A549 (cell line): Measurements from ENCODE around the gene PLA2G2C. TPM values are rescaled to one million over a fixed set of nuclear protein-coding genes. Genes with fewer than 3 reads are reported as not detected.

Experiments used
- ATAC-seq, 2 experiments: fragments of 200-7000 bp in 1 of 2; fragments of >200 bp in 1 of 2; cut with Nextera tagmentation in 1 of 2; cut with Tn5 transposase in 1 of 2; 3 replicates each; pipeline versions ENCODE4 v1.8.0 to v1.9.1; 2018 to 2020; ENCODE audit warnings: mild to moderate bottlenecking in 1 of 2, moderate library complexity in 1 of 2
- CTCF ChIA-PET: fragments of 300-600 bp; sonication (Branson Sonifier 250); formaldehyde crosslinking; extraction: SDS; loops from one replicate; lab custom pipeline; 2021; ENCODE audit warnings: antibody characterized with exemption, inconsistent platforms; lab: Yijun Ruan, JAX
- POLR2A ChIA-PET: fragments of 350-600 bp; formaldehyde crosslinking; extraction: SDS; loops from one replicate; lab custom pipeline; 2021; ENCODE audit warnings: antibody characterized with exemption, inconsistent platforms; lab: Yijun Ruan, JAX
- DNase-seq, 2 experiments: peaks; one replicate each; pipeline versions ENCODE4 v3.0.0 to v3.0.0-alpha.2; 2011 to 2016; ENCODE audit warnings: low read depth in 1 of 2, low spot score in 1 of 2
- FAIRE-seq: peaks from 2 replicates; lab custom pipeline; 2011; peaks lifted over from hg19 to GRCh38; lab: Jason Lieb, UNC
- H3K27ac ChIP-seq, 2 experiments: fragments of >200 bp; sonication (Bioruptor Twin); formaldehyde crosslinking; 3 replicates each; pipeline ENCODE4 v1.5.1; 2016 to 2017
- H3K4me1 ChIP-seq: fragments of >200 bp; sonication (Bioruptor Twin); formaldehyde crosslinking; 3 replicates; pipeline ENCODE4 v1.6.1; 2016
- H3K4me2 ChIP-seq: fragments of >200 bp; sonication (Bioruptor Twin); formaldehyde crosslinking; 3 replicates; pipeline ENCODE4 v1.6.1; 2016
- H3K4me3 ChIP-seq: fragments of >200 bp; sonication (Bioruptor Twin); formaldehyde crosslinking; 3 replicates; pipeline ENCODE4 v1.5.1; 2016
- H3K9me3 ChIP-seq: fragments of >200 bp; sonication (Bioruptor Twin); formaldehyde crosslinking; 3 replicates; pipeline ENCODE4 v1.6.1; 2016
- BHLHE40 ChIP-seq: IDR thresholded peaks from 2 replicates; pipeline ENCODE4 v1.6.1; 2012; ENCODE audit warnings: low read depth, low read length, inconsistent platforms
- CBX8 ChIP-seq: fragments of 200-600 bp; sonication (generic); IDR thresholded peaks from 2 replicates; pipeline ENCODE4 v1.6.1; 2016
- CEBPB ChIP-seq, 2 experiments: fragments of >200 bp in 1 of 2; sonication (Bioruptor Twin) in 1 of 2; formaldehyde crosslinking in 1 of 2; IDR thresholded peaks; 2 replicates each; pipeline ENCODE4 v1.6.1; 2012 to 2016
- EHF ChIP-seq: fragments of 250-450 bp; sonication (Bioruptor Pico); IDR thresholded peaks from 2 replicates; pipeline ENCODE4 v1.5.0; 2020; ENCODE audit warnings: mild to moderate bottlenecking
- EHMT2 ChIP-seq: fragments of 200-600 bp; sonication (generic); IDR thresholded peaks from 2 replicates; pipeline ENCODE4 v1.6.1; 2016; ENCODE audit warnings: antibody characterized with exemption, low read depth, mild to moderate bottlenecking, moderate library complexity
- FOSL2 ChIP-seq, 2 experiments: fragments of 450-650 bp in 1 of 2; fragments of >200 bp in 1 of 2; sonication (Bioruptor Twin) in 1 of 2; formaldehyde crosslinking; IDR thresholded peaks; 2 replicates each; pipeline versions ENCODE4 v1.5.0 to v1.6.1; 2016 to 2020; ENCODE audit warnings: mild to moderate bottlenecking in 1 of 2, moderate library complexity in 1 of 2
- HDAC2 ChIP-seq: fragments of 200-600 bp; sonication (generic); IDR thresholded peaks from 2 replicates; pipeline ENCODE4 v1.6.1; 2016
- HEYL ChIP-seq: fragments of 250-450 bp; sonication (Bioruptor Pico); IDR thresholded peaks from 2 replicates; pipeline ENCODE4 v1.8.0; 2021; ENCODE audit warnings: mild to moderate bottlenecking, moderate library complexity
- HOXB13 ChIP-seq: fragments of 250-450 bp; sonication (Bioruptor Pico); IDR thresholded peaks from 2 replicates; pipeline ENCODE4 v1.5.0; 2020; ENCODE audit warnings: low read depth, mild to moderate bottlenecking, moderate library complexity
- KDM5A ChIP-seq: fragments of 200-600 bp; sonication (generic); IDR thresholded peaks from 2 replicates; pipeline ENCODE4 v1.6.1; 2016; ENCODE audit warnings: antibody characterized with exemption, mild to moderate bottlenecking
- MAFK ChIP-seq: fragments of 450-650 bp; IDR thresholded peaks from 2 replicates; pipeline ENCODE4 v1.6.1; 2014; ENCODE audit not compliant: partially characterized antibody
- MYC ChIP-seq: IDR thresholded peaks from 2 replicates; pipeline ENCODE4 v1.6.1; 2012; ENCODE audit warnings: mild to moderate bottlenecking, inconsistent platforms, low read length, improper control_type of control experiment, borderline replicate concordance
- NR3C1 ChIP-seq: fragments of >200 bp; sonication (Bioruptor Twin); formaldehyde crosslinking; IDR thresholded peaks from 3 replicates; pipeline ENCODE4 v1.6.1; 2017
- PHF8 ChIP-seq: fragments of 200-600 bp; sonication (generic); IDR thresholded peaks from 2 replicates; pipeline ENCODE4 v1.6.1; 2016; ENCODE audit warnings: low read depth, mild to moderate bottlenecking, antibody characterized with exemption, moderate library complexity, borderline replicate concordance
- RARB ChIP-seq: fragments of 250-450 bp; sonication (Bioruptor Pico); IDR thresholded peaks from 2 replicates; pipeline ENCODE4 v1.8.0; 2021; ENCODE audit warnings: mild to moderate bottlenecking, moderate library complexity
- SREBF2 ChIP-seq: fragments of 450-650 bp; IDR thresholded peaks from 2 replicates; pipeline ENCODE4 v1.6.1; 2014; ENCODE audit warnings: mild to moderate bottlenecking, moderate library complexity
- TFCP2L1 ChIP-seq: fragments of 250-450 bp; sonication (Bioruptor Pico); IDR thresholded peaks from 2 replicates; pipeline ENCODE4 v1.5.0; 2021; ENCODE audit warnings: mild to moderate bottlenecking
- TP53 ChIP-seq: fragments of 250-450 bp; sonication (Bioruptor Pico); IDR thresholded peaks from 2 replicates; pipeline ENCODE4 v1.5.0; 2021; ENCODE audit warnings: mild to moderate bottlenecking, moderate library complexity
- WGBS: methylation state at CpG from one replicate; pipeline ENCODE4 v1.1.6; 2017; ENCODE audit errors: missing lambda C conversion rate; 5-methylcytosine and 5-hydroxymethylcytosine counted together
- polyA plus RNA-seq, 4 experiments: library from polyadenylated mRNA; depleted of rRNA in 3 of 4; stranded (reverse); fragments of >200 nt; fragmentation: RNase III in 1 of 4; extraction: RNeasy Plus Mini Kit Qiagen cat#74134 plus additional on column Dnase treatment in 1 of 4; gene quantifications; 2 replicates in 3 of 4; 3 replicates in 1 of 4; pipeline ENCODE4 v1.2.3, GENCODE V29; 2011 to 2017
- TF ChIP-seq, protein P1 (sequence below): fragments of 450-650 bp; IDR thresholded peaks from 2 replicates; pipeline ENCODE4 v1.6.1; 2014; ENCODE audit warnings: antibody characterized with exemption
- TF ChIP-seq, protein P2 (sequence below): IDR thresholded peaks from 2 replicates; pipeline ENCODE4 v1.6.1; 2012; ENCODE audit warnings: low read depth, borderline replicate concordance

PLA2G2C gene
- polyA plus RNA-seq, 2 of the 4 experiments (the other 2 are of a cell fraction) = not detected

DNA sequence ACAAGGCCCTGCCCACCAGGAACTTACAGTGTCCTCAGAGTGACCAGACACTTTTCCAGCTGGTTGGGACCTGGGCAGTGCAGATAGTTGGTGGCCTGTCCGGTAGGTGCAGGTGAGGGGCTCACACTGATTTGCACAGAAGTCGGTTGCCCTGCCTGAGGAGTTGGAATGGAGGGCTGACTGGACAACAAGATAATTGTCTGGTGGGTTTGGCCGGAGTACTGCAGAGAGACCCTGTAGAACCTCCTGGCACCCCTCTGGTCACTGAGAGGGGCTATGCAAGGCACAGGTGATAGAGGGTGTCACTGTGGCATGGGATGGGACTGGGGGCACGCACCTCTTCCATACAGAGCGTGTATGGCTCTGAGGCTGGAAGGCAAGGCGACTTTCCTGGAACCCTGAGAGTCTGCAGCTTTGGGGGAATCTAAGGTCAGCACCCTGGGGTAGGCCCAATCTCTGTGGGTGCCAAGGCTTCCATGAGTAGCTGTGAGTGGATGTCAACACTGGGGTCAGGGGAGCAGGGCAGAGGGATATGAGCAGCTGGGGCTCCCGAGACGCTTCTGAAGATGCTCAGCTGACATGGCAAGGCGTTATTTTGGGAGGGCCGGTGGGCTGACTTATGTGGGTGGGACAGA, 59.4 kb downstream of the PLA2G2C start:
- Histone ChIP-seq H3K4me2 (no peak overlapping the region), H3K9me3 (no peaks in the 10 kb centered on the region), H3K27ac (no peak overlapping the region), H3K4me1 (peaks cover 9% of the 10 kb centered on the region; the same call in 2 of the 3 replicates), H3K4me3 (no peak overlapping the region)
- CTCF ChIA-PET = no interaction called here
- WGBS = 85% methylated on average over 9 of the region's 10 CpGs
- ATAC-seq (no peak), FAIRE-seq (no peak), DNase-seq (no peak)
- TF ChIP-seq MAFK (no peak), CEBPB (IDR thresholded peaks at IDR 0.05) (no peak)
- TF ChIP-seq, protein P1, sequence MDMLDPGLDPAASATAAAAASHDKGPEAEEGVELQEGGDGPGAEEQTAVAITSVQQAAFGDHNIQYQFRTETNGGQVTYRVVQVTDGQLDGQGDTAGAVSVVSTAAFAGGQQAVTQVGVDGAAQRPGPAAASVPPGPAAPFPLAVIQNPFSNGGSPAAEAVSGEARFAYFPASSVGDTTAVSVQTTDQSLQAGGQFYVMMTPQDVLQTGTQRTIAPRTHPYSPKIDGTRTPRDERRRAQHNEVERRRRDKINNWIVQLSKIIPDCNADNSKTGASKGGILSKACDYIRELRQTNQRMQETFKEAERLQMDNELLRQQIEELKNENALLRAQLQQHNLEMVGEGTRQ = no peak
- POLR2A ChIA-PET = no interaction called here

DNA sequence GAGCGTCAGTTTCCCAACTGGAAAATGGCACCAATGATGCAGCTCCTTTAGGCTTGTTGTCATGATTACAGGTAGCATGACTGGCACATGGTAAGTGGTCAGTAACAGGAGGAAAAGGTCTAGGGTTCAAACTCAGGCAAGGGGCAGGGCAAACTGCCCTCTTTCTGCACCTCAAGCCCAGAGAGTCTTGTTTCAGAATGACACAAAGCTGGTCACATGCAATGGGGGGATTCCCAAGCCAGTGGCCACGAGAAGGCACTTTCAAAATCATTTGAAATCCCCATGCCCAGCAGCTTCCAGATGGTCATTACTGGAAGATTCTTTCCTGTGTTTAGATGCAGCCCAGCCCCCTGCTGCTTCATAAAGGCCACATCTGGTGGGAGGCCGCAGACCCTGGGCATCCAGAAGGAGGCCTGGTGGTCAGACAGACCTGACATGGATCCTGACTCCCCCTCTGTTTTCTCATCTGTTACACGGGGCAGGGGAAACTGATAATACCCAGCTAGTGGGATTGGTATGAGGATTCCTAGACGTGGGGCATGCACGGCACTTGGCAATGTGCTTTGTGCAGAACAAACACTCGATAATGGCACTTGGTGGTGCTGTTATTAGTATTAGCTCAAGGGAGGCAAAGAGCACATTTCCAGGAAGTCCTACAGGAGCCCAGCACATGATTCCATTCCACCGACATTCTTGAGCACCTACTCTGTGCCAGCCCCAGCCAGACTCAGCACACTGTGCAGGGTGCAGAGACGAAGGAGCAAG, 60.1 kb downstream of the PLA2G2C start:
- no peak for DNase-seq
- CTCF ChIA-PET = no interaction called here
- Histone ChIP-seq H3K27ac (no peak overlapping the region), H3K4me2 (no peak overlapping the region), H3K9me3 (no peaks in the 10 kb centered on the region), H3K4me3 (no peak overlapping the region), H3K4me1 (peaks cover 9% of the 10 kb centered on the region; the same call in 2 of the 3 replicates)
- TF ChIP-seq CBX8 (no peak), SREBF2 (no peak), TFCP2L1 (CRISPR knock-in tag) (no peak), CEBPB (IDR thresholded peaks at IDR 0.05) (no peak), BHLHE40 (no peak), MAFK (no peak), HEYL (CRISPR knock-in tag) (no peak), RARB (CRISPR knock-in tag) (no peak)
- TF ChIP-seq, protein P2, sequence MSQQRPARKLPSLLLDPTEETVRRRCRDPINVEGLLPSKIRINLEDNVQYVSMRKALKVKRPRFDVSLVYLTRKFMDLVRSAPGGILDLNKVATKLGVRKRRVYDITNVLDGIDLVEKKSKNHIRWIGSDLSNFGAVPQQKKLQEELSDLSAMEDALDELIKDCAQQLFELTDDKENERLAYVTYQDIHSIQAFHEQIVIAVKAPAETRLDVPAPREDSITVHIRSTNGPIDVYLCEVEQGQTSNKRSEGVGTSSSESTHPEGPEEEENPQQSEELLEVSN = no peak
- POLR2A ChIA-PET = no interaction called here
- 65% methylated on average over 7 of the region's 9 CpGs for WGBS
- no peak for FAIRE-seq
- ATAC-seq = no peak

DNA sequence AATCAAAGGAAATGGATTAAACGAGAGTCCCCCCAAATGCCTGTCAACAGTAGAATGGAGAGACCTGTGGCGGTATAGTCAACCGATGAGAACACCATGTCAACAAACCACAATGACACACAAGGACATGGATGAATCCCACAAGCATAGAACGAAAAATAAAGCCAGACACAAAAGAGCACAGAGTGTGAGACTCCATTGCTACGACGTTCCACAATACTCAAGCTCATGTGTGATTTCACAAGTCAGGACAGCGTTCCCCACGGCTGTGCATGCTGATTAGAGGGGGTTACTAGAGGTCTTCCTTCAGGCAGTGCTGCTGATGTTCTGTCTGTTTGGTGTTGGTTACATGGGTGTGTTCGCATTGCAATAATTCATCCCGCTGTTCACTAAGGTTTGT, 61.2 kb downstream of the PLA2G2C start:
- FAIRE-seq = no peak

DNA sequence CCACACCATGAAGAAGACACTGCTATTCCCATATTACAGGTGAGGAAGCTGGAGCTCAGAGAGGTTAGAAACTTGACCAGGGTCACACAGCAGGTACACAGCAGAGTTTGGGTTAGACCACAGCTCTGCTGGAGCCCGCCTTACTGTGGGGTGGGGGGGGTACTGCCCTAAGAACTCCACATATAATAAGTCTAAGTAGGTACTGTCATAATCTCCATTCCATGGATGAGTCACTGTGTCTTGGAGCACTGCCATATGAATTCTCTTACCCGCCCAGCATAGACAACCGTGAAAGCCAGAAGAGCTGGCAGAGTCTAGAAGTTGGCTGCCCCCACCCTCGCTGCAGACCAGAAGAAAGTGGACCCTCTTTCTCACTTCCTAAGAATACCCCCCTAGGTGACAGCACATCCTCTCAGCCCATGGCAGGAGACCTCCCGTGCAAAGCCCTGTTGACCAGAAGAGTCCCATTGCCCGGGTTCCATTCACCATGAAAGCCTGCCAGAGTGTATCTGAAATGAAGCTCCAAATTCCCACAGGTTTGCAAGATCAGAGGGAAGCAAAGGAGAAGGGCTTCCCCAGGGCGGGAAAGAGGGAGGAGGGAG, 61.8 kb downstream of the PLA2G2C start:
- peak; percentile 83 for ATAC-seq
- Histone ChIP-seq H3K4me2 (peak overlapping the region; percentile 32; the same call in 2 of the 3 replicates), H3K4me3 (no peak overlapping the region), H3K9me3 (no peaks in the 10 kb centered on the region), H3K4me1 (peaks cover 9% of the 10 kb centered on the region; the same call in 2 of the 3 replicates), H3K27ac (no peak overlapping the region)
- no peak for FAIRE-seq
- ChIA-PET CTCF (interaction anchor here (0.7 to 1.2 kb wide), 2 partner anchors 88 to 148 kb away, joined by 3 to 6 read pairs; no protein-coding TSS in a partner anchor), POLR2A (no interaction called here)
- peak; percentile 42 to 44 for DNase-seq
- 9% methylated on average over 5 of the region's 7 CpGs for WGBS
- TF ChIP-seq KDM5A (no peak), FOSL2 (IDR thresholded peaks at IDR 0.05) (no peak), FOSL2 (CRISPR knock-in tag; IDR thresholded peaks at IDR 0.05) (peak; percentile 39), CEBPB (IDR thresholded peaks at IDR 0.05) (no peak), HOXB13 (CRISPR knock-in tag) (no peak), NR3C1 (no peak), TP53 (CRISPR knock-in tag) (no peak)
- TF ChIP-seq, protein P2 = no peak

More for the DNA sequence above, 61.2 kb downstream of the PLA2G2C start:
- ATAC-seq (0 out of 6 replicates have a peak, but pooled peaks of 1 of the 2 experiments have one; percentile 24), DNase-seq (no peak)
- no peaks in the 10 kb centered on the region for H3K9me3 ChIP-seq
- peaks cover 9% of the 10 kb centered on the region; the same call in 2 of the 3 replicates for H3K4me1 ChIP-seq
- no peak overlapping the region for H3K27ac ChIP-seq
- 0 out of 3 replicates have a peak overlapping the region, but pooled peaks have one; percentile 32 for H3K4me2 ChIP-seq
- 53% methylated on average over 10 of the region's 10 CpGs for WGBS
- no peak overlapping the region for H3K4me3 ChIP-seq
- TF ChIP-seq MYC (no peak), FOSL2 (IDR thresholded peaks at IDR 0.05) (no peak), FOSL2 (CRISPR knock-in tag; IDR thresholded peaks at IDR 0.05) (no peak), PHF8 (no peak), EHMT2 (no peak), HDAC2 (no peak), EHF (CRISPR knock-in tag) (no peak)
- POLR2A ChIA-PET = no interaction called here
- CTCF ChIA-PET = no interaction called here
